ENCODE data around the gene LHX2.

Gene LHX2

DNA sequence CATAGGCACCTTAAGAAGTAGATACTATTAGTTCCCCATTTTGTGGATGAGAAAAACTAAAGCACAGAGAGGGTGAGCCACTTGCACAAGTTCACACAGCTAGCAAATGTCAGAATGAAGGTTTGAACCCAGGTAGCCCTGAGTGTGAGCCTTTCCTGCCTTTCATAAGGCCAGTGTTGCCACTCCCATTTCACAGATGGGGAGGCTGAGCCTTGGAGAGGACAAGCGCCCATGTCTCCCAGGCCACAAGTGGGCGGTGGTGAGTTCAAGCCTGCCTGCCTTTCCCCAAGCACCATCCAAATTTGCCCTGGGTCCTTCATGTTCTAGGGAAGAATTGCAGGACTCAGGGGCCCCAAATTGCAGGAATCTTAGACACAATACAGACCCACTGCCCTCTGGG, 50.6 kb downstream of the LHX2 start:
- DNase-seq (ENCODE audit: low read depth), result no peak

DNA sequence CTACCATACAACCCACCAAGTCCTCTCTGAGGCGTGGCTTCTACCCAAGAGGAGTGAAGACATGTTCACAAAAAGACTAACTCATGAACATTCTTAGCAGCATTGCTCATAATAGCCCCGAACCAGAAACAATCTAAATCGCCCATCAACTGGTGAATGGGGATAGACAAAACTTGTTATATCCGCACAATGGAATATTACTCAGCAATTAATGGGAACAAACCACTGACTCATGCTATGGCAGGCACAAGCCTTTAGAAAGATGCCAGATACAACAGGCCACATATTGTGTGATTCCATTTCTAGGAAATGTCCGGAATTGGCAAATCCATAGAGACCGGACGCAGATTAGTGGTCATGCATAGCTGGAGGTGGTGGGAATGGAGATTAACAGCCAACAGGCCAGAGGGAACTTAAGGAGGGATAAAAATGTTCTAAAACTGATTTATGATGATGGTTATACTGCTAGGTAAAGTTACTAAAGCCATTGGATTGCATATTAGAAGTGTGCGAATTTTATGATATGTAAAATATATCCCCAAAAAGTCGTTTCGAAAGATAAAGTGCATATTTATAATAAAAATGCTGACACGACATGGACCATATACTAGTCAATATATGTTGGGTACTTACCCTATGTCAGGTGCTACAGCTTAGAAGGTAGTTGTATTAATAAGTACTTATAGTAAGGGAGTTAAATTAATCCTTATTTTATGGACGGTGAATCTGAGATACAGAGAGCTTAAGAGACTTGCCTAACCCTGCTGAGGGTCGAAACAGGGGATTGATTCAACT, 55.4 kb downstream of the LHX2 start:
- DNase-seq (ENCODE audit: low read depth), result no peak

DNA sequence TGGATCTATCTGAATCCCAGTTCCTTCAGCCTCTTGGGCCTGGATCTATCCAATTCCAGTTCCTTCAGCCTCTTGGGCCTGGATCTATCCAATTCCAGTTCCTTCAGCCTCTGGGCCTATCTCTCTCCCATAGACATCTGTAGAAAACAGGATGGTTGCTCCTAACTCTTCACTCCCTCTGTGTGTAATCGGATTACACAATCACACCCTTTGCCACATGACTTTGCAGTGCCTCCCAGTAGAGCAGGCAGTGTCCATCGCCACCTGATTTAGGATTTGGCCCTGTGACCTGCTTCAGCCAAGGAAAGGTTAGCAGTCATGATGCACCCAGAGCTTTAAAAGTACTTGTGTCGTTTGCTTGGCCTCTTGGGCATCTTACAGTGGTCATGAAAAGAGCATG, 56.7 kb downstream of the LHX2 start:
- DNase-seq (ENCODE audit: low read depth), result no peak

DNA sequence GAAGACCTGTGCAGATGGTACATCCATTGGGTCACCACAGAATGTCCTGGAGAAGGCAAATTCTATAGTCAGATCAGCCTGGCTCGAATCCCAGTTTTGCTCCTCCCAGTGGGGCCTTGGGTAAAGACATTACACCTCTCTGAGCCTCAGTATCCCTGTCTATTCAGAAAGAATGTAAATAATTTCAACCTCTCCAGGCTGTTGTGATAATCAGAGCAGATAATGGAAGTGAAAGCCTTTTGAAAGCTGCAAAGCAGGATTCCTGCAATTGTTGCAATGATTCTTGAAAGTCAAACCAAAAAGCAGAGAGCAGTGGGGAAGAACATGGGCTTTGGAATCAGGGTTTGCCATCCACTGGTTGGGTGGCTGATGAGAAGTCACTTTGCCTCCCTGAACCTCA, 63.2 kb downstream of the LHX2 start:
- no peak for DNase-seq (ENCODE audit: low read depth)

DNA sequence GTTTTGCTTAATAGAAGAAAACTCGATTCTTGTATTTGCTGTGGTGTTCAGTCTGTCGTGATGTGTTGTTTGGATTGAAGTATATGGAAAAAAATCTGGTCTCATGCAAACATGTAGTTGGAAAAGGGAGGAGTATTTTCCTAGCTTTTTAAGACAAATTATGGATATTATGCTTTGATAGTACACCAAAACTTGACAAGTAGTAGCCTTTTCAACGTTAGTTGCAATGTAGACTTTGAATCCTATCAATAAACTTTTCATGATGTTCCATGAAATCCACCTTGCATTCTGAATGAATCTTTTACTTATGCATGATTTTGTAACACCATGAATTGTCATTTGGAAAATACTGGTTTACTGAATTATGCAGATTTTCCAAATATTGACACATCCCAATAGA, 64.2 kb downstream of the LHX2 start:
- DNase-seq (ENCODE audit: low read depth), result no peak

DNA sequence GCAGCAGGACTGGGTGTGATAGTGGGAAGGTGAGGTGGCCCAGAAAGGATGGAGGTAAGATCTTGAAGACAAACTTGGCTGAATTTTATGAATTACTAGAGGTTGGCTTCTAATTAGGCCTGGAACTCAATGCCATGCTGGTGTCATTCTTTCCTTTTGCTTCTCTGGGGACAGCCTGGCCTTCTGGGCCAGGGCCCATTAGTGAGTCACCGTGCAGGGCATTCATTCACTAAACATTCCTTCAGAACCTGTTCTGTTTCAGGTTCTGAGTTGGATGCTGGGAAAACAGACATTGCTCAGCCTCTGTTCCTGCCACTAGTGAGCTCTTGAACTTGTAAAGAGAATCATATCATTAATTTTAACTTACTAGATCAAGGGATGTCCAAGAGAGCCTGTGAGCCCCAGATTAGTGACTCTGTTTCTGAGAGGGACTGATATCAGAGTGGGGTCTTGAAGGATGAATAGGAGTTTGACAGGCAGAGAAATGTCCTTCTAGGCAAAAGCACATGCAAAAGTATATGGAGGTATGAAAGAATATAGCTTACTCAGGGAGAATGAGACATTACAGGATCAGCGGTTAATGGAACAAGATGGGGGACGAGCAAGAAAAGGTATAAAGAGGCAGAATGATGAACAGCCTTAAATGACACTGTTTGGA, 66.5 kb downstream of the LHX2 start:
- no peak for DNase-seq (ENCODE audit: low read depth)

DNA sequence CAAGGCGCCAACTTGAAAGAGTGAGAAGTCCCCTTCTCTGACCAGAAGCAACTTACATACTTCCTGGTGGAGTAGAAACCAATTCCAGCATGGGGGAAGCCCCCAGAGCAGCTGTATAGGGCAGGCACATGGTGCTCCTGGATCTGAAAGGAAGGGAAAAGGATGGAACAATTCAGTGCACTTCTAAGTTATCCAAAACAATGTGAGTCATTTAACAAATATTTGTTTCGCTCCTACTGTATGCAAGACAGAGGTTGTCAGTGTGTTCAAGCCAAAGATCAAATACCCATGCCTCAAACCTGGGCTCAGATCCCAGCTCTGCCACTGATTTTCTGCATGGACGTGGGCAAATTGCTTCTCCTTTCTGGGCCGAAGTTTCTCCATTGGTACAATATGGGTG, 67.1 kb downstream of the LHX2 start:
- no peak for DNase-seq (ENCODE audit: low read depth)

DNA sequence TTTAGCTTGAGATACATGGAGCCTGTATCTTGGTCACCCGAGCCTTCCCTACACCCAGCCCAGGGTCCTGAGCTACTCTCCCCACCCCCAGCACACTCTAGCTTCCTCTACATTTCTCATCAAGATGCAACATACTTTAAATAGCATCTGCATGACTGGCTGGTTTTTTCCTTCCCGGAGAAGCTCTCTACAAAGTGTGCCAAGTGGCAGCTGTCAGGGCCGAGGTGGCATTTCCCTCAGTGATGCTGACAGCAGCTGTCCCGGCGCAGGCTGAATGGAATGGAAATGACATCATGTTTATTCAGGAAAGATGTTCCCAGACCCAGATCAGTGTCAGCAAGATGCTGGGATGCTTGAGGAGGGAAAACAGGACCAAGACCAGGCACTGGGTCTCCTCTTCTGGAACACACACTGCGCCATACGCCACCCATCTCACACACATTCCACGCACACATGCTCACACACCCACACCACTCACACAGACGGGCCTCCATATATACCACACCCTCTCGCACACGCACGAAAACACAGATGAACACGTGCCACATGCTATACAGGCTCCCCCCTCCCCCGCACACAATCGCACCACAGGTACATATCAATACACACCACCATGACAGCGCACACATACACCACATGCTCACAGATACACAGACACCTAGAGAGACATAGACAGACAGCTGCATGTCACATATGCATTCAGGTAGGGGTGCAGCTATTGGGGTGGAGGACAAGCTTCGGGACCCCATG, 67.8 kb downstream of the LHX2 start:
- DNase-seq (ENCODE audit: low read depth), result no peak

DNA sequence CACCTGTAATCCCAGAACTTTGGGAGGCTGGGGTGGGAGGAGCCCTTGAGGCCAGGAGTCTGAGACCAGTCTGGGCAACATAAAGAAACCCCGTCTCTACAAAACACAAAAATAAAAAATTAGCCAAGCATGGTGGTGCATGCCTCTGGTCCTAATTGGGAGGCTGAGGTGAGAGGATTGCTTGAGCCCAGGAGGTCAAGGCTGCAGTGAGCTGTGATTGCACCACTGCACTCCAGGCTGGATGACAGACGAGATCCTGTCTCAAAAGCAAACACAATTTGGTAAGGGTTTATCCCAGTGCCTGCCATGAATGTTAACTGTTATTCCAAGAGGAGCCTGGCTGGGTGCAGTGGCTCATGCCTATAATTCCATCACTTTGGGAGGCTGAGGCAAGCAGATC, 71.1 kb downstream of the LHX2 start:
- DNase-seq (ENCODE audit: low read depth), result no peak
